Mucosa of rectum (tissue), 2 donors: ENCODE measurements around the gene RBM18.

Experiments
- H3K27ac ChIP-seq, 2 donors: one replicate each; pipeline ENCODE4 v1.7.0; 2013; ENCODE audit warnings: inconsistent platforms in 2 of 2, low read depth in 2 of 2, low read length in 2 of 2
- H3K27me3 ChIP-seq, 2 donors: one replicate each; pipeline ENCODE4 v1.7.0; 2013; ENCODE audit warnings: low read length in 2 of 2; ENCODE audit not compliant: control insufficient read depth in 2 of 2, insufficient read depth in 2 of 2
- H3K36me3 ChIP-seq, 2 donors: one replicate each; pipeline ENCODE4 v1.7.0; 2013; ENCODE audit warnings: low read length in 2 of 2; ENCODE audit not compliant: control insufficient read depth in 2 of 2, insufficient read depth in 2 of 2
- H3K4me1 ChIP-seq, 2 donors: one replicate each; pipeline ENCODE4 v1.7.0; 2013; ENCODE audit warnings: low read length in 2 of 2, mild to moderate bottlenecking in 1 of 2; ENCODE audit not compliant: control insufficient read depth in 2 of 2, insufficient read depth in 2 of 2
- H3K4me3 ChIP-seq, 2 donors: one replicate each; pipeline ENCODE4 v1.7.0; 2013; ENCODE audit warnings: low read length in 2 of 2
- H3K9ac ChIP-seq, 2 donors: one replicate each; pipeline ENCODE4 v1.7.0; 2013; ENCODE audit warnings: low read length in 2 of 2, low read depth in 1 of 2, mild to moderate bottlenecking in 1 of 2
- H3K9me3 ChIP-seq, 2 donors: one replicate each; pipeline ENCODE4 v1.7.0; 2013; ENCODE audit warnings: low read length in 2 of 2; ENCODE audit not compliant: control insufficient read depth in 2 of 2
- donor health status: healthy.
- donor health status: Normal muscosa, but diverticular disease.

Gene RBM18

GRCh38 chr9:122197426-122197825 lies 67.2 kb downstream of the RBM18 start:
- Histone ChIP-seq H3K4me1 (peaks cover 3% of the 10 kb centered on the region in 2 donors), H3K9me3 (no peaks in the 10 kb centered on the region), H3K27ac (no peak overlapping the region), H3K36me3 (no peaks in the 10 kb centered on the region), H3K4me3 (no peak overlapping the region), H3K27me3 (no peaks in the 10 kb centered on the region), H3K9ac (no peak overlapping the region)

- H3K36me3 ChIP-seq: no peaks in the 10 kb centered on the region
- H3K4me1 ChIP-seq: peaks cover 3% of the 10 kb centered on the region in 2 donors
- no peak overlapping the region for H3K4me3 ChIP-seq
- no peaks in the 10 kb centered on the region for H3K27me3 ChIP-seq
- H3K9me3 ChIP-seq: no peaks in the 10 kb centered on the region
- H3K9ac ChIP-seq: no peak overlapping the region
- H3K27ac ChIP-seq: no peak overlapping the region
Observed at GRCh38 chr9:122195875-122196274, 68.8 kb downstream of the RBM18 start.

DNA sequence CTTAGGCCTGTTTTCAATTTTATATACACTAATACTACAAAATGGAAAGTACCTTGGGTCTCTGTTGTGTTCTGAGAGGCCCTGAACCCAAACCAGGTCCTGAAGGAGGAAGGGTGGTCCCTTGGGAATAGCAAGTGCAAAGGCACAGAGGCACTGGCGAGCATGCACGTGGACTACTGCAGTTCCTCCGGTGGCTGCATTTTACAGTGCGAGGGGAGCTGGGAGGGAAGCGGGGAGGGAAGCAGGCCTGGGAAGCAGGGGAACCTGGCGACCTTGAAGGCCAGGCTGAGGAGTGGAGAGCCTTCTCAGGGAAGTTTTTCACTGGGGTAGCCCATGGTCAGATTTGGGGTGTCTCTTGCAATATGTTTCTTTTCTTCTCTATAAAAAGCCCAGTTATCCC lies 71.0 kb downstream of the RBM18 start:
- Histone ChIP-seq H3K27ac (no peak overlapping the region), H3K27me3 (no peaks in the 10 kb centered on the region), H3K4me1 (peaks cover 3% of the 10 kb centered on the region in 2 donors), H3K9me3 (no peaks in the 10 kb centered on the region), H3K4me3 (no peak overlapping the region), H3K9ac (no peak overlapping the region), H3K36me3 (no peaks in the 10 kb centered on the region)

DNA sequence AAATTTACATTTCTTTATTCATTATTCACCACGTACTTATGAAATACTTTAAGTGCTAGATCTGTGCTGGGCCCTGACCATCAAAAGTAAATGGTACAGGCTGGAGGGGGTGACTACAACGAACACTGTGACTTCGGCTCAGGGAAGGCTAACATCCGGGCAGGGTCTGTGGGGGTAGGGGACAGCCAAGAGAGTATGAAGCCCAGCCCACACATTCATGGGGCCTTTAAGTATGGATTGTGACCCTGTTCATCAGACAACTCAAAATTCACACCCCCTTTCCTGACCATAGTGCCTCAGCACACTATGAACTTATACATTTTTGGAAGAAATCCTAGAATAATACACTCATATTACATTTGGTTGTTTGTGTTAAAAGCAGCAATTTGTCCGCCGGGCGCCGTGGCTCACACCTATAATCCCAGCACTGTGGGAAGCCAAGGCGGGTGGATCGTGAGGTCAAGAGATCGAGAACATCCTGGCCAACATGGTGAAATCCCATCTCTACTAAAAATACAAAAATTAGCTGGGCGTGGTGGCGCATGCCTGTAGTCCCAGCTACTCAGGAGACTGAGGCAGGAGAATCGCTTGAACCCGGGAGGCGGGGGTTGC lies 71.6 kb downstream of the RBM18 start:
- no peaks in the 10 kb centered on the region for H3K27me3 ChIP-seq
- no peaks in the 10 kb centered on the region for H3K9me3 ChIP-seq
- no peak overlapping the region for H3K27ac ChIP-seq
- no peak overlapping the region for H3K9ac ChIP-seq
- H3K36me3 ChIP-seq: no peaks in the 10 kb centered on the region
- peaks cover 3% of the 10 kb centered on the region in 2 donors for H3K4me1 ChIP-seq
- no peak overlapping the region for H3K4me3 ChIP-seq

DNA sequence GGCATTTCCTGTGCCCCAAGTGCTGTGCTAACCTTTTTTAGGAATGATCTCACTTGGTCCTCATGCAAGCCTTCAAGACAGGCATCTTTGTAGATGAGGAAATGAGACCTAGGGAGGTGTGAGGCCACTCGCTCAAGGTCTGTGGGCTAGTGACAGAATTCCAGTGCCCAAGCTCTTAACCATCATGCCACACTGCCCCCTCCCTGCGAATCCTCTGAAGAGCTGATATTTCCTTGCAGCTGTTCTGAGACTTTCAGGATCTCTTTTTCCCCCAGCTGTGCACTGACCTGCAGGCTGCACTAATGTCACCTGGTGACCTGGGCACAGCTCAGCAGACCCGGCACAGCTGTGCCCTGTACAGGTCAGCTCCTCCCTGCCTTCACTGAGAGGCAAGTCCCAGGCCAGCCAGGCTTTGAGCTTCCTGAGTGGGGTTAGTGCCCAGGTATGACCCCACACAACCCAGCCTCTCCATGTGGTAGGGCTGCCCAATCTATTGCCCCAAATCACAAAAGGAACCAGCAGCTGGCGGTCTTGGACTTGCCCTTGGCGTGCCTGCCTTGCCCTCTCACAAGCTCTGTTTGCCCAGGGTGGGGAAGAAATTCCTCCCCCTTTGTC lies 72.3 kb downstream of the RBM18 start:
- Histone ChIP-seq H3K4me1 (no peaks in the 10 kb centered on the region), H3K36me3 (no peaks in the 10 kb centered on the region), H3K4me3 (no peak overlapping the region), H3K9ac (no peak overlapping the region), H3K27me3 (no peaks in the 10 kb centered on the region), H3K27ac (no peak overlapping the region), H3K9me3 (no peaks in the 10 kb centered on the region)

DNA sequence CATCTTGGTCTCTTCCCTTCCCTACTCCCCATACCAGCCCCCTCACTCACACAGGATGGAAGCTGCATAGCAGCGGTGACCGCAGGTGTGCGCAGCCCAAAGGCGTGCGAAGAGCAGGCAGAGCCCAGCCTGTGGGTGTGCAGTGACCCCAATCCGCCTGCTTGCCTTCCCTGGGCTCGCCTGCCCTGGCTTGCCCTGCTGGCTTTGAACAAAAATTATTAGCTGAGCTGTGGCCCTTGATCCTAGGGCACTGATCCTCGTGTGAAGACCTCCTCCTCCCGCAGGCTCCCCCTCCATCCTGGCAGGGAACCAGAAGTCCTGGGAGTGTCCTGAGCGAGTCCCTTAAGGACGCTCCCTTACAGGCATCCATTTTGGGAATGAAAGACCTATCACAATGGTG lies 73.1 kb downstream of the RBM18 start:
- Histone ChIP-seq H3K27me3 (no peaks in the 10 kb centered on the region), H3K4me3 (no peak overlapping the region), H3K27ac (no peak overlapping the region), H3K36me3 (no peaks in the 10 kb centered on the region), H3K9me3 (no peaks in the 10 kb centered on the region), H3K9ac (no peak overlapping the region), H3K4me1 (no peaks in the 10 kb centered on the region)

DNA sequence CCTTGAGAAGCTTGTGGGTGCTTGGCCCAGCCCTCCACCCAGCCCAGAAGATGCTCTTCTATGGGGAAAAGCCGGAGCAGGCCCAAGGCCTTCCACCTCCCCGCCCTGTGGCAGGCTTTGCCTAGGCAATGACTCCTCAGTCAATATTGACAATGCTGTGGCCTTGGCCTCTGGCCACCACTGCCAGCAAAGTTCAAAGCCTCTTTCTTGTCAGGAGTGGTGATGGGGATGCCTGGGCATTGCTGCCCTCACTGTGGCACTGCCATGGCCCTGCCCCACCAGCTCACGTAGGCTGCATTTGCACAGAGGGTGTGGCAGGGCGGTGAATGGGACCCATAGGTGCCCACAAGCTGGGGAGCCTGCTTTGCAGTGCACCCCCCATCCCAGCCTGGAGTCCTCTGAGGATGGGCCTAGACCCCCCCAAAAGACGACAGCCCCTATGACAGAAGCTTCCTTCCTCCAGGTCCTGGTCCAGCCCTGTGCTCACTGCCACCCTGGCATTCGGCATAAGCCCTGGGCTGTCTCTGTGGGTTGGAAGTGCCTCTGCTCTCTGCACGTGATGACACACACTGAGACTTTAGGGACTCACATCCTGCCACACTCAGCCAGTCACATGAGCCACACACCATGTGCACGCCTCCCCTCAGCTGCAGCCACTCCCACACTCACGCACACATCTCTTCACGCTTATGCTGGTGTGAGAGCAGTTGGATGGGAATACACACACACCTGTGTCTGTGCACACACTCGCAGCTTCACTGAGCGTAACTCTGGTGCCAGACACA lies 73.9 kb downstream of the RBM18 start:
- Histone ChIP-seq H3K9me3 (no peaks in the 10 kb centered on the region), H3K36me3 (no peaks in the 10 kb centered on the region), H3K9ac (no peak overlapping the region), H3K4me1 (peaks cover 0 to 2% of the 10 kb centered on the region in 2 donors), H3K4me3 (no peak overlapping the region), H3K27me3 (no peaks in the 10 kb centered on the region), H3K27ac (no peak overlapping the region)

DNA sequence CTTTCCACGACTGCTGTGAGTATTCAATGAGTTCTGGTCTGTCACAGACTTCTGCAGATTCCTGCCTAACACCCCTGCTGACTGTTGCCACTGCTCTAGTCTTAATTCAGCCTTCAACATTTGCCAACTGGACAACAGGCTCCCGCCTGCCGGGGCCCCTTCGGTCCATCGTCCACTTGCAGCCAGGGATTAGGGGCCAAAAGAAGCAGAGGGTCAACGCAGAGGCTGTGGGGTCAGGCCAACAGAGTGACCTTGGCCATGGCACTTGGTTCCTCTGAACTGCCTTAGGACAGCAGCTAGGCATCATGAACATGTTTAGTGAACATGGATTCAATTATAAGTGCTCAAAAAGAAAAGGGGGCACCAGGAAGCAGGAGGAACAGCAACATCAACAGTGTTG lies 76.3 kb downstream of the RBM18 start:
- peaks cover 0 to 2% of the 10 kb centered on the region in 2 donors for H3K4me1 ChIP-seq
- H3K9me3 ChIP-seq: no peaks in the 10 kb centered on the region
- H3K27ac ChIP-seq: no peak overlapping the region
- no peaks in the 10 kb centered on the region for H3K27me3 ChIP-seq
- H3K4me3 ChIP-seq: no peak overlapping the region
- no peaks in the 10 kb centered on the region for H3K36me3 ChIP-seq
- H3K9ac ChIP-seq: no peak overlapping the region
